PFSK-1 (cell line): ENCODE data around the gene NDUFS3.

ENCODE experiments used
- FOXP2 ChIP-seq: optimal IDR thresholded peaks from 2 replicates; pipeline ENCODE3; 2011; ENCODE audit warnings: borderline replicate concordance, control low read depth, inconsistent platforms; ENCODE audit not compliant: insufficient read depth; ENCODE audit errors: extremely low read length, extremely low read depth
- POLR2AphosphoS5 ChIP-seq: IDR thresholded peaks from 2 replicates; pipeline ENCODE4 v1.6.1; 2012; ENCODE audit warnings: low read depth, mild to moderate bottlenecking, control low read depth, low read length, moderate library complexity
- REST ChIP-seq, 2 experiments: IDR thresholded peaks; 2 replicates each; pipeline versions ENCODE4 v1.6.1 to v1.8.0; 2011 to 2012; ENCODE audit warnings: low read depth in 2 of 2, low read length in 2 of 2, control low read depth in 1 of 2, inconsistent platforms in 1 of 2, mild to moderate bottlenecking in 1 of 2, moderate library complexity in 1 of 2; ENCODE audit not compliant: insufficient read depth in 1 of 2
- SIN3A ChIP-seq: IDR thresholded peaks from 2 replicates; pipeline ENCODE4 v1.6.1; 2012; ENCODE audit warnings: mild to moderate bottlenecking, low read length, moderate library complexity, borderline replicate concordance; ENCODE audit not compliant: insufficient read depth
- TAF1 ChIP-seq: IDR thresholded peaks from 2 replicates; pipeline ENCODE4 v1.6.1; 2012; ENCODE audit warnings: low read length, control low read depth, borderline replicate concordance; ENCODE audit not compliant: insufficient read depth

Gene NDUFS3

GRCh38 chr11:47533690-47534151 lies 45.2 kb upstream of the NDUFS3 start:
- TF ChIP-seq SIN3A: no peak
- no peak for TF ChIP-seq TAF1
- TF ChIP-seq POLR2AphosphoS5: no peak
- TF ChIP-seq FOXP2: no peak
- no peak for TF ChIP-seq REST (IDR thresholded peaks at IDR 0.05; ENCODE audit: insufficient read depth in 1 of 2, low read depth in 2 of 2, low read length in 2 of 2)

GRCh38 chr11:47534704-47535251 lies 44.1 kb upstream of the NDUFS3 start:
- no peak for TF ChIP-seq POLR2AphosphoS5
- TF ChIP-seq REST (IDR thresholded peaks at IDR 0.05; ENCODE audit: insufficient read depth in 1 of 2, low read depth in 2 of 2, low read length in 2 of 2): no peak
- no peak for TF ChIP-seq FOXP2

GRCh38 chr11:47536915-47537314 lies 42.0 kb upstream of the NDUFS3 start:
- TF ChIP-seq FOXP2: no peak
- no peak for TF ChIP-seq SIN3A
- no peak for TF ChIP-seq REST (IDR thresholded peaks at IDR 0.05; ENCODE audit: insufficient read depth in 1 of 2, low read depth in 2 of 2, low read length in 2 of 2)
- TF ChIP-seq POLR2AphosphoS5: no peak
- TF ChIP-seq TAF1: no peak

- TF ChIP-seq TAF1 (no peak), FOXP2 (no peak), SIN3A (no peak), POLR2AphosphoS5 (no peak), REST (IDR thresholded peaks at IDR 0.05; ENCODE audit: insufficient read depth in 1 of 2, low read depth in 2 of 2, low read length in 2 of 2) (no peak)
These were observed 39.9 kb upstream of the NDUFS3 start for GRCh38 chr11:47538741-47539565.

GRCh38 chr11:47539681-47540039 lies 39.2 kb upstream of the NDUFS3 start:
- TF ChIP-seq POLR2AphosphoS5 (no peak), FOXP2 (no peak), REST (IDR thresholded peaks at IDR 0.05; ENCODE audit: insufficient read depth in 1 of 2, low read depth in 2 of 2, low read length in 2 of 2) (no peak), SIN3A (no peak), TAF1 (no peak)
